GM19395 (cell line): ENCODE results near the gene CLIC6.

ENCODE experiments used
- ATAC-seq: cut with Tn5 transposase; IDR thresholded peaks from one replicate; pipeline ENCODE4 v1.9.1; 2021; ENCODE audit warnings: mild to moderate bottlenecking, moderate library complexity; ENCODE audit not compliant: unreplicated experiment

Gene CLIC6

DNA sequence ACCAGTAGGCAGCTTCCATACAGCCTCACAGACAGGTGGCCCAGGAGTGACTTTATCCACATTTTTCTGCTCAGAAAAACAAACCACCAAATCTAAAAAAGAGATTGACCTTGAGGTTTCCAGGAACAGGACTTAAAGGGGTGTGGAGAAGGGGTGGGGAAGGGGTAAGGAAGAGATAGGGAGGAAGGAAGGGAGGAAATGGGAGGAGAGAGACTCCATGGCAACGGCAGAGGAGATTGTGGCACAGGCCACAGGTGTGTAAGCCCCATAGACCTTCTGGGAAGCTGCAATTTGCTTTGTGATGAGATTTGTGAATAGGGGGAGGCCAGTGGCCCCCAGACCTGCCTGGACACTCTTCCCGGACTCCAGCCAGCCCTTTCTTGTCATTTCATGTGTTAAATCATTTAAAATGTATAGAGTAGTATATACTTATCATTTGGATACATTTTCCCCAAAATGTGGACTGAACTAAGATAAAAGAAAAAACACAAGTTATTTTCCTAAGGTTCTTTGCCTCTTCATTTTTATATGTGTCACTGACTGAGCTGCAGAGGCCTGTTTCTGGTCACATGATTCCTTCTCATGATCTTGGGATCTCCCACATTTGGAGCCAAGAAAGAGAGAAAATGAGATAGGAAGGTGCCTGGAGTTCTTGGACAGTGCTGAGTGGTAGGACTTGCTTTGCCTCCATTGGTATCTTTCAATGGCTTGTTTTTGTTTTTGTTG lies 55.5 kb downstream of the CLIC6 start:
- ATAC-seq, result no peak

DNA sequence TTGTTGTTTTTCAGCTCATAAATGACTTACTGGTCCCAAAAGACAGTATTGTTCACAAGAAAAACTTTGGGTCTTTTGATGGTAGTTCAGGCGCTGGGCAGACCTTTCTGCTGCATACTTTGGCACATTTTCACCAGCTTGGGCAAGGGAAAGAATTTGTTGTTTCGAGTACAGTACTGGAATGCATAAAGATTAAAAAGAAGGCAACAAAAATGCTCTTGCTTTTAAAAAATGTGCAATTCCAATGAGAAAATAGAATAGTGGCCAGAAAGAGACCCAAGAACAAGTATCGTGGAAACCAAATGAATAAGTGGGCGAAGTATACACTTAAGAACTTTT lies 56.0 kb downstream of the CLIC6 start:
- no peak for ATAC-seq

- no peak for ATAC-seq
Measured at GRCh38 chr21:34726627-34727337, 58.0 kb downstream of the CLIC6 start.

- ATAC-seq, result no peak
Measured at GRCh38 chr21:34728479-34728878, 59.7 kb downstream of the CLIC6 start.

DNA sequence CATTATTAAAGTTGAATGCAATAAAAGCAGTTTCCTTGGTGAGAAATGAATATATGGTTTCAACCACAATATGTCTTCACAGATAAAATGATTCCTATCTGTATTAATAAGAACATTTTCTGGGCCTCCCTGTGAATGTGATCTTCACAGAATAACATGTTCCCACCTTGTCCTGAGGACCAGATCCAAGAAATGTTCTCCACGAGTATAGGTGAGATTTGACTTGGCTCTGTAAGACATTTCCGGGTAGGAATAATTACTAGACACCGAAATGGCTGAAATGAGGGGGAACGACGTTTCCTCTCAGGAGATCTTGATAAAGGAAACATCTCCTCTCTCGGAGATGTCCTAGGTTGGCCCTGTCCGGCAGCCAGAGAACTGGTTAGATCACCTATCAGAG lies 61.4 kb downstream of the CLIC6 start:
- no peak for ATAC-seq

DNA sequence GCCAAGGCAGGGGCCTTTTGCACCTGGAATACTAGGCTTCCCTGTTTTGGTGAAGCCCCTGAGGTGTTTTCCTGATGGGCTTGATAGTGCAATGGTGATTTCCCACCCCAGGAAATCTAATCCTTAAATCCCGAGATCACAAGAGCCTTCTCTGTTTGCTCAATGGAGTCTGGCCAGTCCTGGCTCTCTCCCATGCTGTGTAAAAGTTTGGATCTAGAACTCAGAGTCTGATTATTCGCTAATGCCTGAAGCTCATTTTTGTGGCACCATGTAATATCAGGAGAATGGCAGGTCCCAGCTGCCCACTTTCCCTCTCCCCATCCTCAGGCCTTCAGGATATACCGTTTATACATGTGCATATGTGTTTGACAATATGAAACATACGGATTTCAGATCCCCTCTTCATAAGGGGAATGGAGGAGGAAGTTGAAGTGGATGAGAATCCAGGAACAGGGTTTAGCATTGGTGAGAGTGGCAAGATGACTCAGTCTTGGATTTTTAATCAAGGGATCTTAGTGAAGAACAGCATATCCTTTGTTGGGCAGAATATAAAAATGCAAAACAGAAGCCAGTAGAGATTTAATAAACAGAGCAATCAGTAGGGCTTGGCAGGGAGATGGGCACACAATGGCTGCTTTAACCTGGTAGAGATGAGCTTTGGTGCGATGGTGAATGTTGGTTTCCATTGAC lies 62.1 kb downstream of the CLIC6 start:
- no peak for ATAC-seq

- no peak for ATAC-seq
Measured at GRCh38 chr21:34732388-34732821, 63.6 kb downstream of the CLIC6 start.

- no peak for ATAC-seq
Measured at GRCh38 chr21:34733852-34734251, 65.1 kb downstream of the CLIC6 start.

DNA sequence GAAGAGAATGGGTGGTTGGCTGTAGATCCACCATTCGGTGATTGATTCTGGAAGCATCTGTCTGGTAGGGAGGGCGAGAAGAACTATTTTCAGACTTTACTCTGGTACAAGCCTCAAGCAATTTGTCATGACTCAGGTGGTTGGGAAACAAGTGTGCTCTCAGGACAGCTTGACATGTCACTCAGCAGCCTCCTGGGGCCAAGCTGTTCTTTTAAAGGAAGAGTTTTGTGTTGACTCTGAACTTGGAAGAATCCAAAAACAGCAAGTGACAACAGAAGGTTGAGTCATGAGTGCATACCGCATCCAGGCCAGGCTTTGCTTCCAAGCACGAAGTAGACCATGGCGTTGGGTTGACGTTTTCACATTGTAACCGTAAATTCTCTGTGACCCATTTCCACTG lies 65.9 kb downstream of the CLIC6 start:
- no peak for ATAC-seq

DNA sequence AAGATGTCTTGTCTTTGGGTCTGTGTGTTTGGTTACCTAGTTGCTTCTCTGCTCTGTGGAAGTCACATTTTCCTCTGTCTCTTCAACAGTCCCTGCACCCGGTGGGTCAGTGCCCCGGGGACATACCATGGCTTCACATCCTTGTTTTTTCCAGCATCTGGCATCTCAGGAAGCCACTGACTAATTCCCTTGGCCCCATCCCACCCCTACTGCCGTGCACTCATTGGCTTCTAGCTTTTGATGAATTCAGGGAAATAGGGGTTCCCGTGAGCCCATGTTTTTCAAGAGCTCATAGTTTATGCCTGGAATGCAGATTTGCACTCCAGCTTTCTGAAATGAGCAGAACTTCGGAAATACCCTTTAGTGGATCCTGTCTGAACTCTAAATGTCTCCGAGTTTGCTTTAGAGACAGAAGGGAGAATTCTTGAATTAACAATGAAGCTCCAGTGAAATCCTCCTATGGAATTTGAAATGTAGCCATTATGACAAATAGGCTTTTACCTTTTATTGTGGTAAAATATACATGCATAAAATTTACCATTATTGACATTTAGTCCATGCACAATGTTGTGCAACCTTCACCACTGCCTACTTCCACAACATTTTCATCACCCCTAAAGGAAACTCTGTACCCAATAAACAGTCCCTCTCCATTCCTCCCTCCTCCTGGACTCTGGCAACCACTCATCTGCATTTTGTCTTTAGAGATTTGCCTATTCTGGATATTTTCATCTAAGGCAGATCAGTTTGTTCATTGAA lies 67.5 kb downstream of the CLIC6 start:
- no peak for ATAC-seq

GRCh38 chr21:34737115-34737514 lies 68.3 kb downstream of the CLIC6 start:
- no peak for ATAC-seq

DNA sequence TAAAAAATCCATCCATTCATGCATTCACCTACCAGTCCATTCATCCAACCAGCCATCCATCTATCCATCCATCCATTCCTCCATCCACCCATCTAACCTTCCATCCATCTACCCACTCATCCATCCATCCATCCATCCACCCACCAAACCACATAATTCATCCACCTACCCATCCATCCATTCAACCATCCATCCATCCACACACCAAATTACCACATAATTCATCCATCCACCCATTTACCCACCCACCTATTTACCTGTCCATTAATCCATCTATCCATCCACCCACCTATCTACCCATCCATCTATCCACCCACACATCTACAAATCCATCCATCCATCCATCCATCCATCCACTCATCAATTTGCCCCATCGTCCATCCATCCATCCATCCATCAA lies 71.4 kb downstream of the CLIC6 start:
- no peak for ATAC-seq

DNA sequence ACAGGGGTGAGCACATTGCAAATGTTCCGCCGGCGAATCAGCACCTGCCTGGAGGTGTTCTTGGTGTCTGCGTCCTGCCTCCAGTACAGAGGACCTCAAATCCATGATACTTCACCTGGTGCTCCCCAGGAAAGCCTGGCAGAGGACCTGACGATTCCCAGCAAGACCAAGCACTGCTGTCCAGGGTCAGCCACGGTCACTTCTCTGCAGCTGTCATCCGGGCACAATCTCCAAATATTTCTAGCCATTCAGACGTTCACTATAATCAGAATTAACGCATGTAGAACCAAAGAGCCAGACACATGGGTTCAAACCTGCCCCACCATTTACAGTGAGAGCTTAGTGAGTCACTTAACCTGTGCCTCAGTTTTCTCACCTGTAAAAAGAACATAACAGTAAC lies 74.5 kb downstream of the CLIC6 start:
- no peak for ATAC-seq

DNA sequence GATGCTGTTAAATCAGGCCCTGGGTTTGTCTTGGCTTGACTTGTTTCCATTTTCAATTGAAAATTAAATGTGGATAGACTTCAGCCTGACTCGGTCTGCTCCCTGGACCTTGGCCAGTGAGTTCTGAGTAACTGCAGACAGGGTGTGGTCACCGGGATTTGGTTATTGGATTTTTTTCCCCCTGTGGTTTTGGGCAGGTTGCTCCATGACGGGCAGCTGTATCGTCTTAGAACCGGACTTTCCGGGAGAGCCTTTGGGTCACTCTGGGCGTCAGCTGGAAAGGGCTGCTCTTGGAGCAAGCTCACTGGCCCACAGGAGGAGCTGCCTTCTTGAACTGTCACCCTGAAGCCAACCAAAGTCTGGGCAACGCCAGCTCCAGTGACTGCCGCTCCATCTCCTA lies 75.0 kb downstream of the CLIC6 start:
- no peak for ATAC-seq

DNA sequence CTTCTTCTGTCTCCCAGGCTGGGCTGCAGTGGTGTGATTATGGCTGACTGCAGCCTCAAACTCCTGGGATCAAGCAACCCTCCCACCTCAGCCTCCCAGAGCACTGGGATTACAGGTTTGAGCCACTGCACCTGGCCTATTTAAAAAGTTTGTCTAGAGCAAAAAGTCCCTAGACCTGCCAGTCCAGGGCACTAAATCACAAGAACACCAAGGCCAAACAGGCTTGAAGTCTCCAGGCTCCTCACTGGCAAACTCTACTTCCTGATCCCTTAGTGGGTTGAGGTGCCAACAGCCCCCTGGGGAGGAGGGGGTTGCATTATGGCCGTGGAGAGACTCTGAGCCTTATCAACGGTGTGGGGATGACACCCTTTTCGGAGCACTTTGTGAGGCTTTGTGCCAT lies 76.0 kb downstream of the CLIC6 start:
- no peak for ATAC-seq

DNA sequence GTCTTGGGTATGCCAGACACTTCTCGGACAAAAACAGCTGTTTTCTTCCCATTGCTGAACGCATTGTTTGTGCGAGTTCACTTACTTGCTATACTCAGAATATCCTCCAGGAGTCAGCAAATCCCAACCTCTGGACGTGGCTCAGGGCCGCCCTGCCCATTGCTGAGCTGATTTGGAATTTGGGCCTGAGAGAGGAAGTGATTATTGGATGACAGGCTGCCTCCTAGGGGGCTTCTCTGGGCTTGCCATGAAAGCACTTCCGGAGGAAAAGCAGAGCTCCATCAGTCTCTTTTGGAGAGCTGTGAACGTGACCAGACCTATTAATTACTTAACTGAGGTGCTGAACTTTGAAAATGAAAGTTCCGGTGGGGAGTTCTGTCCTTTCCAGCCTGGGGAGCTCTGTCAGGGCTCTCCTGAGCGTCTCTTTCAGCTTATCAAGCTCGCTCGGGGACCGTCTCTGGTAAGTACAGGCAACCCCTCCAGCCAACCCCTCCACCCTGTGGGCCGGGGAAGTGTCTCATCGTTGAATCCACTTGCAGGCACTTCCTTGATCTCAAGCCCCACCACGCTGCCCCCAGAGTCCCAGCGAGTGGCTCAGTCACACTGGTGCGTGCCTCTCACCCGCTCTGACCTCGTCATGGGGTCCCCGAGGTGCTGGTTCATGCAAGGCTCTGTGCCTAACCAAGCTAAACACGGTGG lies 76.9 kb downstream of the CLIC6 start:
- ATAC-seq, result peak; percentile 91

GRCh38 chr21:34748862-34749261 lies 80.1 kb downstream of the CLIC6 start:
- ATAC-seq, result no peak

DNA sequence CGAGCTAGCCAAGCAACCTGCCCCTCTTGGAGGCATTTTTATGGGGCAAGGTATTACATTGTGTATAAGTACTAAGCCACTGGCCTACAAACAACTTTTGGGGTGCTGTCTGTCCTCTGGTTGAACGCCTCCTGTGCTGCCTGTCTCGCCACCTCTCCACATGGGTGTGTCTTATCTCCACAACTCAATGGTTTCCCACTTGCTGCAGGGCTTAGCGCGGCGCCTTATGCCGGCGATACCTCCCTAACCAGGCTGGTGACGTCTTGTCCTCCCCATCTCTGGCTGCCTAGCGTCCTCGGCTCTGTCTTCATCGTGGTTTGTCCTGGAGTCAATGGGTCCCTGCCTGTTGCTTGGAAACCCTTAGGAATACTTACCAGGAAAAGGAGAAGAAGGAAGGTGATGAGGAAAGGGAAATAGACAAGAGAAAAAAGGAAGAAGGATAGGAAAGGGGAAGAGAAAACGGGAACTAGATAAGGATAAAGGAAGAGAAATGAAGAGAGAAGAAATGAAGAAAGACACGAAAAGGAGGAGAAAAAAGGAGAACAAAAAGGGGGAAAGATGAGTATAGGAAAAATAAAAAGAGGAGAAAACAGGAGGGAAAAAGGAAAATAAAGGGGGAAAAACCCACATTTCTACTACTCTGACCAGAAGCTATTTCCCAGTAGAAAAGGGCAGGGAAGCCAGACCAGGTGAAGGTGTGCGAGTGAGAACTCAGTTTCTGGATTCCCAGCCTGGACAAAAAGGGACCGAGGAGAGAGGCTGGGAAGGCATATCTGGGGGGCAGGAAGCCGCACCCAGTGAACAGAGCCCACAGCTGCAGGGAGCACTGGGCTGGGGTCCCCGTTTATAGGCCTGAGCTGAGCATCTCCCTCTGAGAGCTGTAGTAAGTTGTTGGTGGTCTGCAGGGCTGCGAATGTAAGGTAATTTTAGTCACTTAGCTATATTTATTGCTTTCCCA lies 86.2 kb downstream of the CLIC6 start:
- ATAC-seq, result no peak

DNA sequence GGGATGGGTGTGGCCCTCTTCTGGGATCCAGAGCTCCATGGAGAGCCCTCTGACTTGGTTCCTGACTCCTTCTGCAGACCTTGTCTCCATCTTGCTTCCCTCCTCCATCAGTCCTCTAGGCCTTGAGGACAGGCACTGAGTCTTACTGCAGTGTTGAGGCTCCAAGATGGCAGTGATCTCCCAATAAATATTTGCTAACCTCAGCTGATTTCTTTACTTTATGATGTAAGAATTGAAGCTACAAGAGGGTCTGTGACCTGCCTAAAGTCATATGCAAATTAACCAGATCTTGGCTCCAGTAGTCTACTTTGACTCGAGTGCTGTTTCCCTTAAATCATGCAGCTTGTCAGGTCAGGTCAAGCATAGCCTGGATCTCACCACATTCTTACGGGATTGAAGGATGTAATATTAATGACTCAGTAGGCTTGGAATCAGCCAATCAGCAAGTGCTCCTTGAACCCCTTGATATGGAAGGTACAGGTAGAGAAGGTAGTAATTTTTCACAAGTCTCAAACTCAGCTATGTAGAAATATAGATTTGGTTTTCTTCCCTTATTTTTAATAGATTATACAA lies 93.0 kb downstream of the CLIC6 start:
- ATAC-seq, result no peak
